Upper lobe of left lung (tissue), 4 donors: ENCODE results near the gene MMP26.

Experiments
- CTCF ChIP-seq, 6 experiments: fragments of 450-650 bp in 4 of 6; fragments of 200-600 bp in 2 of 6; sonication (generic) in 2 of 6; IDR thresholded peaks; one replicate each; pipeline ENCODE4 v1.5.1; 2016 to 2019; ENCODE audit warnings: antibody characterized with exemption in 6 of 6
- EP300 ChIP-seq, 4 donors: sonication (generic); formaldehyde crosslinking; IDR thresholded peaks; one replicate each; pipeline ENCODE4 v1.5.1; 2017; ENCODE audit warnings: antibody characterized with exemption in 4 of 4, control low read depth in 2 of 4
- POLR2AphosphoS5 ChIP-seq, 2 donors: sonication (generic); formaldehyde crosslinking; IDR thresholded peaks; one replicate each; pipeline ENCODE4 v1.5.1; 2017; ENCODE audit warnings: antibody characterized with exemption in 2 of 2

- TF ChIP-seq CTCF (IDR thresholded peaks at IDR 0.05) (no peak), EP300 (IDR thresholded peaks at IDR 0.05) (no peak), POLR2AphosphoS5 (IDR thresholded peaks at IDR 0.05) (no peak)
Measured at GRCh38 chr11:4699697-4700435, 4.7 kb upstream of the MMP26 start.
